ENCODE results near the gene LRRC63. TPM values are rescaled to one million over a fixed set of nuclear protein-coding genes. Genes with fewer than 3 reads are reported as not detected.
"Not testable (repeated sequence)": the region's sequence is repeated elsewhere in the genome, so short reads cannot be mapped to it uniquely, and the experiment has no call there.

LRRC63 gene
- total RNA-seq, 2 donors from 2014 or later: 0.16 to 0.99 TPM

DNA sequence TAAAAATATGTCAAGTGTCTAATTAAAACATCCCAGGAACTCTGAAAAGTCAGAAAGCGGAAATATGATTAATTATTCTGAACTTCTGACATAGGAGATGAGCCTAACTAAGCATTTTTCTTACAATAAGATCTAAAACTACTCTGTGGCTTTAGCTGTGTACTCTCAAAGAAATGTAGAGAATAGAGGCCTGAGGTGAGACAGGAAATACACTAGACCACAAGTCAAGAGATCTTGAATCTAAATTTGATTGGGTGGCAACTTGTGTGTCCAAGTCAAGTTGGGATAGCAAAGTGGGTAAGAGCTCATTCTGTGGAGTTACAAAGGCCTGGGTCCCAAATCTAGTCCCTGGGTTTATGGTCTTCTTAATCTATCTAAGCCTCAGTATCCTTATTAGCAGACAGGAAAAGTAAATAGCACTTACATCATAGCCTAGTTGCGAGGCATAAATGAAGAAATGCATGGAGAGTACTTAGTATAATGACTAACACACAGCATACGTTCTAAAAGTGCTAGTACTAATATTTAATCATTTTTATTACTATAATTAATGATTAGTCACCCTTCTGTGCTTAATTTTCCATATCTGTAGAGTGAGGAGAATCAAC lies 9.4 kb upstream of the LRRC63 start:
- peak; percentile 59 to 69 for ATAC-seq
- peaks cover 0 to 6% of the 10 kb centered on the region in 2 donors for H3K9me3 Mint-ChIP-seq
- H3K36me3 Mint-ChIP-seq: peaks cover 0 to 8% of the 10 kb centered on the region in 2 donors
- DNase-seq (ENCODE audit: low spot score in 2 of 2): no peak
- H3K27ac Mint-ChIP-seq: no peak overlapping the region

DNA sequence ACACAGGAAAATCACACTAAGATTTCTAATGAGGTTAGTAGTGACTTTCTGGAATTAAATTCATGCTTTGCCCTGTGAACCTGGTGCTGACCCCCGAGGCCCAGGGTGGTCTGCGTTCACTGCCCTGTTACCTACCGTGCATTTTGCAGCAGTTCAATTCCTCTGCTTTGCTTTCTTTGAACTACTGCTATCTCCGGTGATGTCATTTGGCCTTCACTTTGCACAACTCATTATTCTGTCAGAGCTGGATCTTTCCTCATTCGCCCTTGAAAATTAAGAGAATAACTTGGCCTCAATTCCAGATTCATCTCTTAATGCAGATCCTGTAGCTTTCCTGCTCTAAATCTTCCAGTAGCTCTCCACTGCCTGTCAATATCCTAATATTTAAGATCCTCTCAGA lies 8.8 kb upstream of the LRRC63 start:
- Mint-ChIP-seq H3K27ac (no peak overlapping the region), H3K36me3 (peaks cover 0 to 8% of the 10 kb centered on the region in 2 donors)
- no peak for ATAC-seq

GRCh38 chr13:46206143-46206542 lies 5.6 kb upstream of the LRRC63 start:
- Mint-ChIP-seq H3K9me3 (no peaks in the 10 kb centered on the region), H3K27ac (no peak overlapping the region), H3K36me3 (peaks cover 0 to 3% of the 10 kb centered on the region in 2 donors)
- DNase-seq (ENCODE audit: low spot score in 2 of 2) (no peak), ATAC-seq (no peak)

More for the DNA sequence above, 8.8 kb upstream of the LRRC63 start:
- peaks cover 0 to 6% of the 10 kb centered on the region in 2 donors for H3K9me3 Mint-ChIP-seq
- no peak for DNase-seq (ENCODE audit: low spot score in 2 of 2)

DNA sequence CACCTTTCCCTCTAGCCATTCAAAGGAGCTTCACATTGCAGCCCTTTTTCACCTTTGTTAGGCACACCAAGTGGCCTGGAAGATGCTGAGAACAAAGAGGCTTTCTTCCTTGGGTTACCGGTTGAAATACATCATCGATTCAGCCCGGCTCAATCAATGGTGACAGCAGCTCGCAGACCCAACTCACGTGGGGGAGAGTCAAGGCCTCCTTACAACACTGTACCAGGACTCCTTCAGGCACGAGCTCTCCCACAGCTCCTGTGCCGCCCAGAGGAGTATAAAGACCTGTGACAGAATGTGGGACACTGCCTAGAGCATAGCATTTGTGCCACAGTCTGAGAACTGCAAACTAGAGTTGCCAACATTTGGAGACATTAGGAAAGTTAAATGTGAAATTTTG lies 3.9 kb upstream of the LRRC63 start:
- Mint-ChIP-seq H3K9me3 (no peaks in the 10 kb centered on the region), H3K27ac (no peak overlapping the region), H3K36me3 (peaks cover 0 to 6% of the 10 kb centered on the region in 2 donors)
- DNase-seq (ENCODE audit: low spot score in 2 of 2): no peak
- ATAC-seq: no peak

GRCh38 chr13:46210362-46211083 lies 1.2 kb upstream of the LRRC63 start:
- ATAC-seq (no peak), DNase-seq (ENCODE audit: low spot score in 2 of 2) (no peak)
- peaks cover 0 to 6% of the 10 kb centered on the region in 2 donors for H3K36me3 Mint-ChIP-seq
- peak overlapping the region; percentile 44 to 82 for H3K27ac Mint-ChIP-seq
- H3K9me3 Mint-ChIP-seq: no peaks in the 10 kb centered on the region

GRCh38 chr13:46211116-46211482 lies 629 bp upstream of the LRRC63 start:
- H3K27ac Mint-ChIP-seq: peak overlapping the region; percentile 82 to 96
- no peaks in the 10 kb centered on the region for H3K9me3 Mint-ChIP-seq
- H3K36me3 Mint-ChIP-seq: peaks cover 0 to 6% of the 10 kb centered on the region in 2 donors
- ATAC-seq: peak; percentile 66 to 72
- no peak for DNase-seq (ENCODE audit: low spot score in 2 of 2)

DNA sequence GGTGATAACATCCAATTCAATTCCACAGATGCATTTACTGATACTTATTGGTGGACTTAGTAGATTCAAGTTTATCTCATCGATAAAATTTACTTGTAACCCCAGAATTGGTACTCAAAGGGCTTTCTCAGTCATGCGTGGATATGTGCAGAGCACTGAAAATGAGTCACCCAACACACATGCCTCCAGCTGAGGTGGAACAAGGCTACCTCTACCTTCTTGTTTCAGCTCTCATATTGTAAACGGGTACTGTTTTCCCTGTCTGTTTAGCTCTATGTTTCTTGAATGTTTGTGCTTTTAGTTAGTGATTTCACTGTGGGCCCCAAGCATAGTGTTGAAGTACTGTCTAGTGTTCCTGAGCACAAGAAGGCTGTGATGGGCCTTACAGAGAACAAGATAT lies 1.5 kb downstream of the LRRC63 start:
- ATAC-seq (no peak), DNase-seq (ENCODE audit: low spot score in 2 of 2) (no peak)
- H3K36me3 Mint-ChIP-seq: peaks cover 6 to 7% of the 10 kb centered on the region in 2 donors
- peaks cover 0 to 10% of the 10 kb centered on the region in 2 donors for H3K9me3 Mint-ChIP-seq
- no peak overlapping the region for H3K27ac Mint-ChIP-seq

- not testable (repeated sequence) for DNase-seq (ENCODE audit: low spot score in 2 of 2); H3K27ac Mint-ChIP-seq; H3K9me3 Mint-ChIP-seq; ATAC-seq; H3K36me3 Mint-ChIP-seq
Measured at GRCh38 chr13:46214741-46215140, 3.0 kb downstream of the LRRC63 start.

- Mint-ChIP-seq H3K9me3 (peaks cover 4 to 15% of the 10 kb centered on the region in 2 donors), H3K36me3 (peaks cover 7 to 28% of the 10 kb centered on the region in 2 donors)
- DNase-seq (ENCODE audit: low spot score in 2 of 2); H3K27ac Mint-ChIP-seq; ATAC-seq: not testable (repeated sequence)
Measured at GRCh38 chr13:46220234-46220633, 8.5 kb downstream of the LRRC63 start.

DNA sequence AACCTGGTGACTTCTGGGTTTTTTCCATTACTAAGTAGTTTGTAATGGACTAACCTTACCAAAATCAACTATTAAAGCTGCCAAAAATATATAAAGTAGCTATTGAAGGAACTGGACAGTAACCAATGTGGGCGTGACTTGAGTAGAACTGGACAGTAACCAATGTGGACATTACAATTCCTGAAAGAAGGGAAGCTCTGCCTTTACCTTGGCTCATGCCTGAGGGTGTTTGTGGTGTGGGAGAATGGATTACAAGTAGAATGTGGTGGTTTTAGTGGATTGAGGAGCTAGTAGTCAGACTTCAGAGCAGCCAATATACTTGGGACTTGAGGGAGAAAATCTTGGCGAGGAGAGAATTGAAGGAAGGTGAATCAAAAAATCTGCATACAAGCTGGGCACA lies 17.5 kb downstream of the LRRC63 start:
- Mint-ChIP-seq H3K9me3 (peaks cover 8 to 24% of the 10 kb centered on the region in 2 donors), H3K27ac (no peak overlapping the region), H3K36me3 (peaks cover 29 to 31% of the 10 kb centered on the region in 2 donors)
- DNase-seq (ENCODE audit: low spot score in 2 of 2) (no peak), ATAC-seq (no peak)

DNA sequence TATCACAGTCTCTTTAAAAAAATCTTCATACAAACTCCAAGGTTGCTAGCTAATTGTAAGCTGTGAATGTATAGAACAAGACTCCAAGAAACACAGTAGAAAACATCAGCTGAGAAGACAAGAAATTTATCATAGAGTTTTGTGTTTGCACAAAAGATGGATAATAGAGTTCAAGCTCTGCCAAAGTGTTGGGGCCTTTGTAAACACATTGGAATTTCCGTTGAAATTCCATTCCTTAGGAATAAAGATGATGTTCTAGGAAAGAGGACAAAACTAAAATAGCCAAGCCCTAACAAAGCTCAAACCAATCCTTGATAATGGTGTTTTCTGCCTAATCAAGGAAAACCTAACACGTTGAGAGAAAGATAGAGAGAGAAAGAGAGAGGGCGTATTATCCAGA lies 20.6 kb downstream of the LRRC63 start:
- H3K36me3 Mint-ChIP-seq: peaks cover 32 to 44% of the 10 kb centered on the region in 2 donors
- no peak for ATAC-seq

DNA sequence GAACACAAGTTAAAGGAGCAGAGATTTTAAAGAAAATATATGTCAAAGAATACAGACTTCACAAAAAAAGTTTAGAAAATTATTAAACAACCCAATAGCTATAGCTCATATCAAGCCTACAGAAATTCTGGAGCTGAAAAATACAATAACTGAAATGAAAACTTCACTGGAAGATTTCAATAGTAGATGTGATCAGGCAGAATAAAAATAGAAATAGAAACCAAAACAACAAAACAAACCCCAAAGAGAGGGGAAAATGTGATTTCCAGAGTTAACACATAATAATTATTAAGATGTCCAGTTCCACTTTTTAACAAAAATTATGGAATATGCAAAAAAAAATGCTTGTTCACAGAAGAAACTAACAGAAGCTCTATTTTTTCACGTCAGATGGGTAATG lies 23.6 kb downstream of the LRRC63 start:
- Mint-ChIP-seq H3K27ac (no peak overlapping the region), H3K36me3 (peaks cover 19 to 41% of the 10 kb centered on the region in 2 donors), H3K9me3 (peaks cover 22 to 41% of the 10 kb centered on the region in 2 donors)
- DNase-seq (ENCODE audit: low spot score in 2 of 2) (no peak), ATAC-seq (no peak)

More for the DNA sequence above, 20.6 kb downstream of the LRRC63 start:
- no peak overlapping the region for H3K27ac Mint-ChIP-seq
- peaks cover 20 to 40% of the 10 kb centered on the region in 2 donors for H3K9me3 Mint-ChIP-seq
- no peak for DNase-seq (ENCODE audit: low spot score in 2 of 2)

GRCh38 chr13:46265292-46265691 lies 53.6 kb downstream of the LRRC63 start:
- Mint-ChIP-seq H3K9me3 (no peaks in the 10 kb centered on the region), H3K36me3 (no peaks in the 10 kb centered on the region), H3K27ac (no peak overlapping the region)
- DNase-seq (ENCODE audit: low spot score in 2 of 2) (no peak), ATAC-seq (no peak)

GRCh38 chr13:46267166-46267565 lies 55.4 kb downstream of the LRRC63 start:
- Mint-ChIP-seq H3K36me3 (no peaks in the 10 kb centered on the region), H3K27ac (no peak overlapping the region), H3K9me3 (no peaks in the 10 kb centered on the region)
- DNase-seq (ENCODE audit: low spot score in 2 of 2) (no peak), ATAC-seq (no peak)

DNA sequence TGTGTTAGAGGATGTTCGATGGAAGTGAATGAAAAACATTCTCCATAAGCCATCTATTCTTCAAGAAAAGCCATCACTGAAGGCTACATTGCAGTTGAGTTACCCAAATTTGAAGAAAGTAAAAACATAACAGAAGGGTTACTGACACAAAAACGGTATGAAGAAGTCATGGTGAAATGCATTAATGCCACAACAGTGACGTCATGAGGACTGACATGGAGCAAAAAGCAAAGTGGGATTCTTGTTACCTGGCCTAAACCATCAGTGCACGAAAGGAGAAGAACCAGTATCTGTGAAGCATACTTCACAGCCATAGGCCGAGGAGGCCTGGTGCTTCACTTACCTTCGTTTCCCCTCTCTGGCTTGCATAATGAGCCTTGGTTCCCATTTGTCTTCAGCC lies 58.7 kb downstream of the LRRC63 start:
- Mint-ChIP-seq H3K36me3 (no peaks in the 10 kb centered on the region), H3K27ac (no peak overlapping the region), H3K9me3 (no peaks in the 10 kb centered on the region)
- DNase-seq (ENCODE audit: low spot score in 2 of 2) (no peak), ATAC-seq (no peak)

DNA sequence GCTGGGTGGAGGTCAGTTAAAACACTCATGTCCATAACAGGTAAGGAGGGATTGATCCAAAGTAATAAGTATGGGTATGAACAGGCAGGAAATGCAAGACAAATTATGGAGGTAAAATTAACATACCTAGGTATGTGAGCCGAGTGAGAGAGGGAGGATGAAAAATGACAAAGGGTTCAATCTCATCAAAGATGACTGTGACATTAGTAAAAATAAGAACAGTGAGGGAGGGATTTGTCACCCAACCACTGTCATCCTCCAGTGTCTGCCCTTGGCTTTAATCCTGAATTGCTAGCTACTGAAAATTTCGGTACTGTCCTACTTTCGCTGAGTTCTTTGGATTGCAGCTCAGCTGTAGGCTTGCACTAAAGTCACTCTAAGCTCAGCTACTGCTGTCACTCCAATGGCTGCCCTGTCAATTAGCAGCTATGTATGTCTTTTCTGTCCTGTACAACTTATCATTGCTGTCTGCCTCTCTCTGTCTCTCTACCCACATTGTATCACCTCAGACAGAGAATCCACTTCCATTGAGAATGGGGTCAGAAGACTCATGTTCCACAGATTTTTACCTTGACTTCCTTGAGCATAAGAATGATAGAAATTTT lies 62.5 kb downstream of the LRRC63 start:
- Mint-ChIP-seq H3K9me3 (no peaks in the 10 kb centered on the region), H3K36me3 (no peaks in the 10 kb centered on the region), H3K27ac (no peak overlapping the region)
- no peak for ATAC-seq
- no peak for DNase-seq (ENCODE audit: low spot score in 2 of 2)

- Mint-ChIP-seq H3K36me3 (no peaks in the 10 kb centered on the region), H3K27ac (no peak overlapping the region), H3K9me3 (no peaks in the 10 kb centered on the region)
- no peak for DNase-seq (ENCODE audit: low spot score in 2 of 2)
- ATAC-seq: no peak
Measured at GRCh38 chr13:46278474-46278873, 66.7 kb downstream of the LRRC63 start.

Measured in activated naive CD4-positive, alpha-beta T cell treated with anti-CD3 and anti-CD28 coated beads, Interleukin-2, amount 50 U/mL, for 72 hours (primary cell).